ENCODE results near the gene GLT1D1. TPM values are rescaled to one million over a fixed set of nuclear protein-coding genes. Genes with fewer than 3 reads are reported as not detected.

The GLT1D1 gene
- total RNA-seq, 6 donors from 2014 or later: 4.1 to 8.3 (median 6.5) TPM

DNA sequence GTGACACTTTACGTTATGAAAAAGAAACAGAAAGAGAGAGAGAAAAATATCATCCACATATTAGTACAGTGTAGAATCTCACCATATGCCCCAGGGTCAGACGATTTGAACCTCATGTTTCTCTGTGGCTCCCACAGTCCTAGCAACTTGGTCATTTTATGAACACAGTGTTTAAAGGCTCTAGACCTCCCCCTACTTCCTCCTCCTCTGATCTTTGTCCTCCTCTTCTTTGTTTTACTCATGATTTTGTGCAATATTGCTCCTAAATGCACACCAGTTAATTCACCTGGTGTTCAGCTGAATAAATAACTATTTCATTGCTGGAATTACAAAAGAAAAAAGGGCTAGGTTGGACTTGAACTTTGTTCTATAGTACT lies 18.2 kb downstream of the GLT1D1 start:
- H3K27me3 ChIP-seq: no peaks in the 10 kb centered on the region
- peaks cover 5 to 14% (median 9%) of the 10 kb centered on the region in 4 donors for H3K9me3 ChIP-seq
- H3K27ac ChIP-seq: no peak overlapping the region
- DNase-seq (no peak), ATAC-seq (ENCODE audit: low FRiP score in 2 of 2) (no peak)
- H3K4me1 ChIP-seq: no peaks in the 10 kb centered on the region
- 73 to 74% methylated on average over 2 of the region's 2 CpGs for WGBS, 2 donors
- H3K36me3 ChIP-seq: no peaks in the 10 kb centered on the region
- TF ChIP-seq EP300 (IDR thresholded peaks at IDR 0.05): no peak
- no peak for TF ChIP-seq POLR2A (IDR thresholded peaks at IDR 0.05)
- TF ChIP-seq, protein P1, sequence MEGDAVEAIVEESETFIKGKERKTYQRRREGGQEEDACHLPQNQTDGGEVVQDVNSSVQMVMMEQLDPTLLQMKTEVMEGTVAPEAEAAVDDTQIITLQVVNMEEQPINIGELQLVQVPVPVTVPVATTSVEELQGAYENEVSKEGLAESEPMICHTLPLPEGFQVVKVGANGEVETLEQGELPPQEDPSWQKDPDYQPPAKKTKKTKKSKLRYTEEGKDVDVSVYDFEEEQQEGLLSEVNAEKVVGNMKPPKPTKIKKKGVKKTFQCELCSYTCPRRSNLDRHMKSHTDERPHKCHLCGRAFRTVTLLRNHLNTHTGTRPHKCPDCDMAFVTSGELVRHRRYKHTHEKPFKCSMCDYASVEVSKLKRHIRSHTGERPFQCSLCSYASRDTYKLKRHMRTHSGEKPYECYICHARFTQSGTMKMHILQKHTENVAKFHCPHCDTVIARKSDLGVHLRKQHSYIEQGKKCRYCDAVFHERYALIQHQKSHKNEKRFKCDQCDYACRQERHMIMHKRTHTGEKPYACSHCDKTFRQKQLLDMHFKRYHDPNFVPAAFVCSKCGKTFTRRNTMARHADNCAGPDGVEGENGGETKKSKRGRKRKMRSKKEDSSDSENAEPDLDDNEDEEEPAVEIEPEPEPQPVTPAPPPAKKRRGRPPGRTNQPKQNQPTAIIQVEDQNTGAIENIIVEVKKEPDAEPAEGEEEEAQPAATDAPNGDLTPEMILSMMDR (IDR thresholded peaks at IDR 0.05): no peak
- TF ChIP-seq POLR2AphosphoS5 (IDR thresholded peaks at IDR 0.05): no peak
- no peak overlapping the region for H3K4me3 ChIP-seq

DNA sequence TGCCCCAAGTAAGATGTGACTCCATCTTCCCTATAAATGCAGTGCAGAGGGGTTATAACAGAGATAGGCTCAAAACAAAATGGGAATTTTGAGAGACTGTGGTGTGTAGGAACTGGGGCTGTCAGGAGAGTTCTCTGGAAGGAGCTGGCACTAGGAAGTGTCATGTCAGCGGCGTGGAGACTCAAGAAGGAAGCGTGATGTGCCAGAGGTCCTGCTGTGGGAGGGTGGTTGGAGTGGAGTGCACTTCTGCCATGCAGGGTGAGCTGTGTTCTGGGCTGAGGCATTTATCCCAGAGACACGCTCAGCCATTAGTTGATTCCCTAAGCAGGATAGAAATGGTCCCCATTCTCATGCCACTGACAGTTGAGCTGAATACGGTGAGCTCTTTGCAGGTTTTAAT lies 19.0 kb downstream of the GLT1D1 start:
- peak in 1 of 2 donors; percentile 24 for ATAC-seq (ENCODE audit: low FRiP score in 2 of 2)
- Histone ChIP-seq H3K4me3 (no peak overlapping the region), H3K9me3 (peaks cover 8 to 22% (median 14%) of the 10 kb centered on the region in 4 donors), H3K27me3 (no peaks in the 10 kb centered on the region), H3K36me3 (no peaks in the 10 kb centered on the region), H3K27ac (no peak overlapping the region), H3K4me1 (no peaks in the 10 kb centered on the region)
- 78 to 80% methylated on average over 5 of the region's 5 CpGs for WGBS, 2 donors
- DNase-seq: no peak
- TF ChIP-seq EP300 (IDR thresholded peaks at IDR 0.05): no peak
- no peak for TF ChIP-seq POLR2AphosphoS5 (IDR thresholded peaks at IDR 0.05)
- TF ChIP-seq POLR2A (IDR thresholded peaks at IDR 0.05): no peak
- TF ChIP-seq, protein P1 (IDR thresholded peaks at IDR 0.05): no peak

DNA sequence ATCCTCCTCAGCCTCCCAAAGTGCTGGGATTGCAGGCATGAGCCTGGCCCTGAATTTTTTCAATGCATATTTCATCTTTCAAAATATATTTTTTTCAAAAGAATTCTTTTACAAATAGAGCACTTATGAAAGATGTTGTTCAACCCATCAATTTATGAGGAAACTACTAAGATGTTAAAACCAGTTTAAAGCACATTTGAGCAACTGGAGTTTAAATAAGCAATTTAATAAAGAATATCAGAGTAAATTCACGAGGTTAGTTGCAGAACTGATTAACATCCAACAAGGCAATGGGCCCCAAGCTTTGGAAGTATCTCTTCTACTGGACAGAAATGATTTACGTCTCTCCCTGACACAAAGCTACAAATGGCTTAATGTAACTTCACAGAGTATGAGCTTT lies 23.3 kb downstream of the GLT1D1 start:
- ATAC-seq (ENCODE audit: low FRiP score in 2 of 2) (no peak), DNase-seq (no peak)
- Histone ChIP-seq H3K4me1 (no peaks in the 10 kb centered on the region), H3K36me3 (no peaks in the 10 kb centered on the region), H3K9me3 (peaks cover 8 to 30% (median 17%) of the 10 kb centered on the region in 4 donors), H3K27ac (no peak overlapping the region), H3K4me3 (no peak overlapping the region), H3K27me3 (no peaks in the 10 kb centered on the region)
- TF ChIP-seq EP300 (IDR thresholded peaks at IDR 0.05) (no peak), POLR2A (IDR thresholded peaks at IDR 0.05) (no peak), POLR2AphosphoS5 (IDR thresholded peaks at IDR 0.05) (no peak)
- TF ChIP-seq, protein P1 (IDR thresholded peaks at IDR 0.05): no peak
- 67 to 72% methylated on average over 2 of the region's 2 CpGs for WGBS, 2 donors

DNA sequence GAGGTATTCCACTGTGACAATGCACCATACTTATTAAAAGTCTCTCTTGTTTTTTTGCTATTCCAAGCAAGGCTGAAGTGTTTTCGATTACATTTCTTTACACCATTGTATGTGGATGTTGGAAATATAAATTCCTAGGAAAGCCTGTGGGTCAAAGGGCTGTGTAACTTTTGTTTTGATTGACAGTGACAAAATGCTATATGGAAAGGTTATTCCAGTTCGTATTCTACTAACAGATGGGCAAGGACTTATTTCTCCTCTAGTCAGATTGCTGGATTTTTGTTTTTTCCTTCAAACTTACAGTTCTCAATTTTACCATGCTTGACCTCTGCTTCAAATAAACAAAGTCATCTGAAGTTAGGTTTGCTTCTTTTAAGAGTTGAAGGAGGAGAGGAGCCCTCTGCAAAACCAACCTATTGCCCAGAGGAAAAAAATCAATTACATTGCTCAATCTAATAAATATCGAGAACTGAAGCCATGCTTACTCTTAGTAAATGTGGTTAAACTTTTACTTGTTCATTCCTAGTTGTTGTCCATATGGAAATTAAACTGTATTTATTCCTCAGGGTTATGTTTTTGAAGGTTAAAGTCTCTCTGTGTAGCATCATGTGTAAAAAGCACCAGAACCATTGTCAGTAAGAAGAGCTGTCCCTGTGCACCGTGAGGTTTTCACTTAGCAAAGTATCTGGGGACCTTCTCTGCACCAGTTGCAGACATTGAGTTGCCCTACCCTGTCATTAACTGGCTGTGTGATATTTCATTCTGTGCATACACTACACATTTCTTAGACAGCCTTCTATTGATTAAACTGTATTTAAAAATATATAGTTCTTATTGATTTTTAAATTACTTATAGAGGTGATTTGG lies 26.9 kb downstream of the GLT1D1 start:
- H3K36me3 ChIP-seq: no peaks in the 10 kb centered on the region

More for the DNA sequence above, 26.9 kb downstream of the GLT1D1 start:
- no peaks in the 10 kb centered on the region for H3K4me1 ChIP-seq
- H3K27ac ChIP-seq: no peak overlapping the region
- no peak for ATAC-seq (ENCODE audit: low FRiP score in 2 of 2)
- H3K4me3 ChIP-seq: no peak overlapping the region
- no peak for DNase-seq
- no peak for TF ChIP-seq POLR2AphosphoS5 (IDR thresholded peaks at IDR 0.05)
- TF ChIP-seq EP300 (IDR thresholded peaks at IDR 0.05): no peak
- TF ChIP-seq, protein P1 (IDR thresholded peaks at IDR 0.05): no peak
- no peak for TF ChIP-seq POLR2A (IDR thresholded peaks at IDR 0.05)
- H3K9me3 ChIP-seq: peaks cover 8 to 29% (median 17%) of the 10 kb centered on the region in 4 donors
- 74 to 81% methylated on average over 4 of the region's 4 CpGs for whole genome bisulfite sequencing, 2 donors
- no peaks in the 10 kb centered on the region for H3K27me3 ChIP-seq

All from upper lobe of left lung (tissue), 6 donors.